GM18511 (cell line): ENCODE data around the gene GTF3C5.
"Not testable (repeated sequence)": the region's sequence is repeated elsewhere in the genome, so short reads cannot be mapped to it uniquely, and the experiment has no call there.

Experiments
- ATAC-seq: cut with Tn5 transposase; IDR thresholded peaks from one replicate; pipeline ENCODE4 v1.9.1; 2021; ENCODE audit warnings: mild to moderate bottlenecking, moderate library complexity; ENCODE audit not compliant: unreplicated experiment

Gene GTF3C5

DNA sequence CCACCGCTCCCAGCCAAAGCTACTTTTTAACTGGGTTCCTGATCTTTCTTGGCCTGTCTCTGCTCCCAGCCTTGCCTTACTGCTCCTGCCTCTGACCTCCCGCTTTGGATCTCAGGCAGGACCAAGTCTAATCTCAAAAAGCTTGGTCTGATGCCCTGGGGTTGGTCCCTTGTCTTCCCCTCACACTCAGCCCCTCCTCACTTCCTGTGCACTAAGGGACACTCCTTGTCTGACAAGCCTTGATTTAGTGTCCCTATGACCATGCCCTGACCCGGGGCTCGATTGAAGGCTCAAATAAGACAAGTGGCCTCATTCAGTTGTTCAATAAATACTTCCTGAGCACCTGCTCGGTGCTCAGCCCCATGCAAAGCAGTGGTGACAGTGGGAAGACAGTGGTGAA lies 3.7 kb upstream of the GTF3C5 start:
- no peak for ATAC-seq

GRCh38 chr9:133028221-133028620 lies 2.6 kb upstream of the GTF3C5 start:
- no peak for ATAC-seq

- peak; percentile 8 for ATAC-seq
These were observed 842 bp upstream of the GTF3C5 start for GRCh38 chr9:133029994-133030316.

- ATAC-seq, result no peak
These were observed 279 bp downstream of the GTF3C5 start for GRCh38 chr9:133031130-133031422.

- ATAC-seq, result no peak
These were observed 707 bp downstream of the GTF3C5 start for GRCh38 chr9:133031496-133031911.

GRCh38 chr9:133032171-133032570 lies 1.4 kb downstream of the GTF3C5 start:
- ATAC-seq, result no peak

- ATAC-seq, result no peak
These were observed 4.9 kb downstream of the GTF3C5 start for GRCh38 chr9:133035669-133036068.

- ATAC-seq, result no peak
These were observed 7.1 kb downstream of the GTF3C5 start for GRCh38 chr9:133037775-133038515.

DNA sequence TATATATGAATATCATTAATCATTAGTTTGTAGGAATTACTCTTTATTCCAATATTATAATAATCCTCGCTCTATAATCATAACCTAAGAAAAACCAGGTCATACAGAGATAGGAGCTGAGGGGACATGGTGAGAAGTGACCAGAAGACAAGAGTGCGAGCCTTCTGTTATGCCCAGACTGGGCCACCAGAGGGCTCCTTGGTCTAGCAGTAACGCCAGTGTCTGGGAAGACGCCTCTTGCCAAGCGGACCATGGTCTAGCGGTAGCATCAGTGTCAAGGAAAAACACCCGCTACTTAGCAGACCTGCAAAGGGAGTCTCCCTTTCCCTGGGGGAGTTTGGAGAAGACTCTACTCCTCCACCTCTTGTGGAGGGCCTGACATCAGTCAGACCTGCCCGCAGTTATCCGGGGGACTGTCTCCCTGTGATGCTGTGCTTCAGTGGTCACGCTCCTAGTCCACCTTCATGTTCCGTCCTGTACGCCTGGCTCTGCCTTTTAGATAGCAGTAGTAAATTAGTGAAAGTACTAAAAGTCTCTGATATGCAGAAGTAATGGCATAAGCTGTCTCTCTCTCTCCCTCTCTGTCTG lies 10.2 kb downstream of the GTF3C5 start:
- not testable (repeated sequence) for ATAC-seq

GRCh38 chr9:133041958-133042357 lies 11.2 kb downstream of the GTF3C5 start:
- no peak for ATAC-seq

- ATAC-seq, result no peak
These were observed 11.9 kb downstream of the GTF3C5 start for GRCh38 chr9:133042676-133043075.

DNA sequence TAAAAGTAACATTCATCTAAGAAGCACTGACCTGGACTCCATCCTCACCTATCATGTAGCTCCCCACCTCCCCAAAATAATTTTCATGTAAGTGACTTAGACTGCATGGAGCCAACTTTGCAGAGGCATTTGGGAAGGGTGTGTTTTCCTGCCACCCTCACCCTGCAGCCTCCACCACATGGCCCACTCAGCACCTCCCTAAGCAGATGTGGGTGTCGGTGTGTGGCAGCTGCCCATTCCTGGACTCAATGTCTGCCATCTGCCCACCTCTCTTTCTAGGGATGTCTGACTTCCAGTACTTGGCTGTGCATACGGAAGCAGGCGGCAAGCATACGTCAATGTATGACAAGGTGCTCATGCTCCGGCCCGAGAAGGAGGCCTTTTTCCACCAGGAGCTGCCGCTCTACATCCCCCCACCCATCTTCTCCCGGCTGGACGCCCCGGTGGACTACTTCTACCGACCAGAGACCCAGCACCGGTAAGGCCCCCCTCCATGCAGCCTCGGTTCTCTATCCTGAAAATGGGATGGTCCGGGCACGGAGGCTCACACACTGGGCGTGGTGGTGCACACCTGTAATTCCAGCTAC lies 12.7 kb downstream of the GTF3C5 start:
- ATAC-seq, result no peak

- ATAC-seq, result no peak
These were observed 13.3 kb downstream of the GTF3C5 start for GRCh38 chr9:133044125-133044524.

DNA sequence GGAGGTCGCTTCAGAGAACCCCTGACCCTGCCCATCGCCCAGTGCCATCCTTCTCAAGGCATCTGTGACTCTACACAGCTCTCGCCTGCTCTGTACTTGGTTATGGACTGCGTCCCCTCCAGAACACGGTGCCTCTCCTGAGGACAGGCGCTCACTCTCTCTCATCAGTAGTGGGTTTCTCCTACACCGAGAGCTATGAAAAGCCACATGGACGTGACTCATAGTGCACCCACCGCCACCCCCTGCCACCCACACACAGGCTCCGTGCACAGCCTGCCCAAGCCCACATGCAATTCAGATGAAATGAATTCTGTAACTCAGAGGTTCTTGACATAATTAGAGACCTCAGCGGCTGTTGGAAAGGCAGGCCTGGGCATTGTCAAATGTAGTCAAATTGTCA lies 13.9 kb downstream of the GTF3C5 start:
- ATAC-seq, result no peak

DNA sequence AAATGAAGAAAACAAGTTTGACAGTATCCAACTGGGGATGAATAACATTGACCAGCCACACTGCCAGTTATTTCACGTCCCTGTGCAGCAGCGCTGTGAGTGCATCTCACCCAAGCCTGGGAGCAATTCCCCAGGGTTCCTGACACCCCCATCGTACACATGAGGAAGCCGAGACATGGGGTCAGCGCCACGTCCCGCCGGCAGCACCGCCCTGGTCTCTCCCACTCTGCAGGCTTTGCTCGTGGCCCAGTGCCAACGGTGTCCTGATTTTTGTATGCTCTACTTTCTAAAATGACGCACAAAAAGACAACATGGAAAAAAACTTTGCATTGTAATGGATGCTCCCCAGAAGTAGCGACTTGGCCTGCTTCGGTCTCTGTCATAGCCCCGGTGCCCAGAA lies 14.3 kb downstream of the GTF3C5 start:
- ATAC-seq, result no peak

GRCh38 chr9:133046196-133046899 lies 15.6 kb downstream of the GTF3C5 start:
- ATAC-seq, result no peak

DNA sequence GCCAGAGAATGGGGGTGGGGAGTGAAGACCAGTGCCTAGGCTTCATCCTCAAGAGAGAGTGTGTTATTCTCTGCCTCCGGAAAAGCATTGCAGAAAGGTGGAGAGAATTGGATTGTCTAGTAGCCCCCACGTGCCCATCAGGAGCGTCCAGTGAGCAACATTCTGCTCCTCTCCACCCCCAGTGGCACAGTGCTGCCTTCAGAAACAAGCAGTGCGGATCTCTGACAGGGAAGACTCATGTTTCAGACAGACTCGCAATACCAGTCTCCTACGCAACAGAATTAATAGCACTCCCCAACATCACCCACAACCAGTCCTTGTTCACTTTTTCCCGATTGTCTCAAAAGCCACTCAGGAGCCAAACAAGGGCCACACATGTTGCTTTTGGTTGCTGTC lies 16.1 kb downstream of the GTF3C5 start:
- no peak for ATAC-seq

DNA sequence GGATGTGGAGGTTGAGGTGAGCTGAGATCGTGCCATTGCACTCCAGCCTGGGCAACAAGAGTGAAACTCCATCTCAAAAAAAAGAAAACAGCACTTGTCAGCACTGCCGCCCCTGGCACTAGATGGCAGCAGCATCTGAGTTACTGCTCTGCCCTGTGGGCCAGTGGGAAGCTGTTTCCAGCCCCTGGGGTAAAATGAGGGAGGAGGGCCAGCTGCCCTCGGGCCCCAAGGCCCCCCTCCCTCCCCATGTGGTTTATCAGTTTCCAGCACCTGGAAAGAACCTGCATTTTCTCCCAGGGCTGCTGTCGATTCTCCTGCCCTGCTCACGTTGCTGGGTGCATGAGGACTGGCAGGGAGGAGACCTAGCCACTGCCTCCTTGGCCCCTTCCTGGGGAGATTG lies 17.8 kb downstream of the GTF3C5 start:
- no peak for ATAC-seq

DNA sequence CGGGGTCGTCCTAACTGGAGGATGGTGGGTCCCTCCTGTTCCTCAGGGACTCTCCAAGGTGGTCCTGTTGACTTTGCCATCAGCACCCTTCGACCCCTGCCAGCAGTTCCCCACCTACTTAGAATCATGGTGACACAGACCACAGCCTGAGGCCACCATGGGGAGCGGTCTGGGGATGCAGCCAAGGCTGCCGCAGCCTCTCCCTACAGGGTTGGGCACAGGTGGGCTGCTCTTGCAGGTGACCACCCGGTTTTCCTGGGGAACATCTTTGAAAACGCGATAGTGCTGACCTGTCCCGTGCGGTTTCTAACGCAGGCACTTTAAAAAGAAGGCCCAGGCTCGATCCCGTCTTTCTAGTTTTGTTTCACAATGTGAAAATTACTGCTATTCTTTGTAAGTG lies 18.2 kb downstream of the GTF3C5 start:
- ATAC-seq, result no peak

- no peak for ATAC-seq
These were observed 19.3 kb downstream of the GTF3C5 start for GRCh38 chr9:133050142-133050541.

GRCh38 chr9:133050781-133051180 lies 20.0 kb downstream of the GTF3C5 start:
- ATAC-seq, result no peak

DNA sequence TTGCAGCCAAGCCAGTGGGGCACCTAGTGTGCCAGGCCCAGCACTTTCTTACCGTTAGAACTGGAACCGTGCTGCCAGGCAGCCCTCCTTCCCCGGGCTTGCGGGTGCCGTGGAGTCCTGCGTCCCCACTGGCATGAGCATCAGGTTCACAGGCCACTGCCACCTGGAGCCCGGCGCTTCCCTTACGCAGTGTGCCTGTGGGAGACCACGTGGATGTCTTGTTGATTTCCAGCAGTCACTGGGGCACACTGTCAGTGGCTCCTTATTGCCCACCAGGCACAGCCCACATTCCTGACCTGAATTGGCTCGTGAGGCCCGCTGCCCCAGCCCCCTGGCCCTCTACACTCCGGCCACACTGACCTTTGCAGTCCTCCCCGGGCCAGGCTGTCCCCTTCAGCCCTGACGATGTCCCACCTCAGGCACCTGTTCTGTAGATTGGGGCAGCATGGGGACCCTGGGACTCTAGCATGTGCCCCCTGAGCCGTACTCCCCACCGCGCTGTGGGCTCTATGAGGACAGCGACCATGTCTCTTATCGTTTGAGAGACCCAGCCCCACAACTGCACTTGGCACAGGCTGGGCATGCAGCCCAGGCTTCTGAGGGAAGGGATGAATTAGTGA lies 20.6 kb downstream of the GTF3C5 start:
- no peak for ATAC-seq
